Panc1 (cell line): Measurements from ENCODE around the gene C9orf152.

Source experiments
- SIN3A ChIP-seq: IDR thresholded peaks from 2 replicates; pipeline ENCODE4 v1.6.1; 2012; ENCODE audit warnings: low read depth, mild to moderate bottlenecking, low read length, moderate library complexity, borderline replicate concordance; ENCODE audit not compliant: insufficient read depth
- TF ChIP-seq, protein P1 (sequence below): fragments of 450-650 bp; IDR thresholded peaks from 2 replicates; pipeline ENCODE4 v1.5.1; 2017; ENCODE audit warnings: mild to moderate bottlenecking

DNA sequence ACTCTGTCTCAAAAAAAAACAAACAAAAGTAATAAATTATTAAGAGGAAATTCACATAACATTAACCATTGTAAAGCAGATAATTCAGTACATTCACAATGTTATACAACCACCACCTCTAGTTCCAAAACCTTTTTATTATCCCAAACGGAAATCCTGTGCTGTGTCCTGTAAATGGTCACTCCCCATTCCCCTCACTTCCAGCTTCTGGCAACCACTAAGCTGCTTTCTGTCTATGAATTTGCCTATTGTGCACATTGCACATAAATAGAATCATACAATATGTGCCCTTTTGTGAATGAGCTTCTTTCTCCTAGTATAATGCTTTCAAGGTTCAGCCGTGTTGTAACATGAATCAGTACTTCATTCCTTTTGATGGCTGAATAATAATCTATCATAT, 20.8 kb downstream of the C9orf152 start:
- TF ChIP-seq, protein P1, sequence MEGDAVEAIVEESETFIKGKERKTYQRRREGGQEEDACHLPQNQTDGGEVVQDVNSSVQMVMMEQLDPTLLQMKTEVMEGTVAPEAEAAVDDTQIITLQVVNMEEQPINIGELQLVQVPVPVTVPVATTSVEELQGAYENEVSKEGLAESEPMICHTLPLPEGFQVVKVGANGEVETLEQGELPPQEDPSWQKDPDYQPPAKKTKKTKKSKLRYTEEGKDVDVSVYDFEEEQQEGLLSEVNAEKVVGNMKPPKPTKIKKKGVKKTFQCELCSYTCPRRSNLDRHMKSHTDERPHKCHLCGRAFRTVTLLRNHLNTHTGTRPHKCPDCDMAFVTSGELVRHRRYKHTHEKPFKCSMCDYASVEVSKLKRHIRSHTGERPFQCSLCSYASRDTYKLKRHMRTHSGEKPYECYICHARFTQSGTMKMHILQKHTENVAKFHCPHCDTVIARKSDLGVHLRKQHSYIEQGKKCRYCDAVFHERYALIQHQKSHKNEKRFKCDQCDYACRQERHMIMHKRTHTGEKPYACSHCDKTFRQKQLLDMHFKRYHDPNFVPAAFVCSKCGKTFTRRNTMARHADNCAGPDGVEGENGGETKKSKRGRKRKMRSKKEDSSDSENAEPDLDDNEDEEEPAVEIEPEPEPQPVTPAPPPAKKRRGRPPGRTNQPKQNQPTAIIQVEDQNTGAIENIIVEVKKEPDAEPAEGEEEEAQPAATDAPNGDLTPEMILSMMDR: no peak
- TF ChIP-seq SIN3A: no peak
